HEK293 (cell line): ENCODE data around the gene DNAH8.

ENCODE experiments used
- CTCF ChIA-PET: fragments of 350-600 bp; formaldehyde crosslinking; extraction: SDS; loops from one replicate; lab custom pipeline; 2021; ENCODE audit warnings: antibody characterized with exemption; lab: Yijun Ruan, JAX
- POLR2A ChIA-PET: fragments of 300-600 bp; formaldehyde crosslinking; extraction: SDS; loops from one replicate; lab custom pipeline; 2020; ENCODE audit warnings: antibody characterized with exemption, inconsistent platforms; lab: Yijun Ruan, JAX
- H3K27ac ChIP-seq: fragments of 200-500 bp; sonication (Bioruptor generic); 2 replicates; pipeline ENCODE4 v1.5.1; 2014; ENCODE audit warnings: low read depth, low read length, control low read depth, inconsistent platforms; ENCODE audit errors: extremely low read depth
- H3K36me3 ChIP-seq, 2 experiments: fragments of 200-500 bp in 1 of 2; sonication (Bioruptor generic) in 1 of 2; 1 replicate in 1 of 2; 2 replicates in 1 of 2; pipeline ENCODE4 v1.5.1; 2014 to 2017; ENCODE audit warnings: inconsistent platforms in 2 of 2, low read length in 2 of 2; ENCODE audit not compliant: control insufficient read depth in 2 of 2, insufficient read depth in 1 of 2
- H3K4me1 ChIP-seq: fragments of 200-500 bp; sonication (Bioruptor generic); 2 replicates; pipeline ENCODE4 v1.5.1; 2014; ENCODE audit warnings: mild to moderate bottlenecking, low read length, inconsistent platforms; ENCODE audit not compliant: control insufficient read depth, insufficient read depth
- H3K4me3 ChIP-seq: 2 replicates; pipeline ENCODE4 v1.5.1; 2011; ENCODE audit warnings: low read depth, mild to moderate bottlenecking, control low read depth, low read length, moderate library complexity
- H3K9me3 ChIP-seq: fragments of 200-500 bp; sonication (Bioruptor generic); 2 replicates; pipeline ENCODE4 v1.5.1; 2014; ENCODE audit warnings: low read depth, low read length, inconsistent platforms; ENCODE audit not compliant: control insufficient read depth, insufficient read depth
- KLF9 ChIP-seq: fragments of 450-650 bp; formaldehyde crosslinking; IDR thresholded peaks from 2 replicates; pipeline ENCODE4 v1.5.1; 2016; ENCODE audit warnings: missing biosample characterization, missing genetic modification characterization, low read depth
- PRDM1 ChIP-seq: fragments of 450-650 bp; formaldehyde crosslinking; IDR thresholded peaks from 2 replicates; pipeline ENCODE4; 2016; ENCODE audit warnings: missing biosample characterization, missing genetic modification characterization
- RBAK ChIP-seq: fragments of 450-650 bp; formaldehyde crosslinking; IDR thresholded peaks from 2 replicates; pipeline ENCODE4 v1.5.1; 2016; ENCODE audit warnings: missing biosample characterization, missing genetic modification characterization
- REST ChIP-seq: fragments of 450-650 bp; formaldehyde crosslinking; IDR thresholded peaks from 2 replicates; pipeline ENCODE4 v1.5.1; 2016; ENCODE audit warnings: missing biosample characterization, missing genetic modification characterization
- ZBTB7A ChIP-seq: fragments of 450-650 bp; formaldehyde crosslinking; IDR thresholded peaks from 2 replicates; pipeline ENCODE4 v1.5.1; 2016; ENCODE audit warnings: low read depth, missing biosample characterization, missing genetic modification characterization
- ZFP69B ChIP-seq: fragments of 450-650 bp; formaldehyde crosslinking; IDR thresholded peaks from 2 replicates; pipeline ENCODE4 v1.5.1; 2016; ENCODE audit warnings: missing biosample characterization, missing genetic modification characterization
- ZNF155 ChIP-seq: fragments of 450-650 bp; formaldehyde crosslinking; IDR thresholded peaks from 2 replicates; pipeline ENCODE4 v1.5.1; 2016; ENCODE audit warnings: missing biosample characterization, missing genetic modification characterization
- ZNF18 ChIP-seq: fragments of 450-650 bp; formaldehyde crosslinking; IDR thresholded peaks from 2 replicates; pipeline ENCODE4 v1.5.1; 2016; ENCODE audit warnings: missing biosample characterization, missing genetic modification characterization
- ZNF19 ChIP-seq: fragments of 450-650 bp; formaldehyde crosslinking; IDR thresholded peaks from 2 replicates; pipeline ENCODE4; 2016; ENCODE audit warnings: missing biosample characterization, missing genetic modification characterization, low read depth
- ZNF211 ChIP-seq: fragments of 450-650 bp; formaldehyde crosslinking; IDR thresholded peaks from 2 replicates; pipeline ENCODE4 v1.5.1; 2016; ENCODE audit warnings: low read depth, missing biosample characterization, missing genetic modification characterization
- ZNF214 ChIP-seq: fragments of 450-650 bp; formaldehyde crosslinking; IDR thresholded peaks from 2 replicates; pipeline ENCODE4 v1.5.1; 2017; ENCODE audit warnings: missing biosample characterization, mild to moderate bottlenecking, missing genetic modification characterization, borderline replicate concordance
- ZNF23 ChIP-seq: fragments of 450-650 bp; formaldehyde crosslinking; IDR thresholded peaks from 2 replicates; pipeline ENCODE4 v1.5.1; 2016; ENCODE audit warnings: missing biosample characterization, missing genetic modification characterization, borderline replicate concordance
- ZNF266 ChIP-seq: fragments of 450-650 bp; formaldehyde crosslinking; IDR thresholded peaks from 2 replicates; pipeline ENCODE4 v1.5.1; 2016; ENCODE audit warnings: missing biosample characterization, missing genetic modification characterization, low read depth
- ZNF350 ChIP-seq: fragments of 450-650 bp; formaldehyde crosslinking; IDR thresholded peaks from 2 replicates; pipeline ENCODE4 v1.5.0; 2017; ENCODE audit warnings: missing biosample characterization, mild to moderate bottlenecking, missing genetic modification characterization
- ZNF423 ChIP-seq: fragments of 450-650 bp; formaldehyde crosslinking; IDR thresholded peaks from 2 replicates; pipeline ENCODE4 v1.5.1; 2016; ENCODE audit warnings: missing biosample characterization, missing genetic modification characterization
- ZNF510 ChIP-seq: fragments of 450-650 bp; formaldehyde crosslinking; IDR thresholded peaks from 2 replicates; pipeline ENCODE4 v1.5.1; 2018; ENCODE audit warnings: mild to moderate bottlenecking, missing genetic modification characterization, missing biosample characterization; ENCODE audit not compliant: insufficient replicate concordance
- ZNF561 ChIP-seq: fragments of 450-650 bp; IDR thresholded peaks from 2 replicates; pipeline ENCODE4 v1.5.1; 2018; ENCODE audit warnings: missing biosample characterization, missing genetic modification characterization, borderline replicate concordance
- ZNF776 ChIP-seq: fragments of 450-650 bp; formaldehyde crosslinking; IDR thresholded peaks from 2 replicates; pipeline ENCODE4 v1.5.0; 2017; ENCODE audit warnings: missing biosample characterization, missing genetic modification characterization, borderline replicate concordance
- ZNF837 ChIP-seq: fragments of 450-650 bp; formaldehyde crosslinking; IDR thresholded peaks from 2 replicates; pipeline ENCODE4 v1.5.1; 2016; ENCODE audit warnings: missing biosample characterization, missing genetic modification characterization
- ZSCAN23 ChIP-seq: fragments of 450-650 bp; formaldehyde crosslinking; IDR thresholded peaks from 2 replicates; pipeline ENCODE4 v1.5.1; 2016; ENCODE audit warnings: missing biosample characterization, missing genetic modification characterization
- TF ChIP-seq, protein P1 (sequence below): fragments of 450-650 bp; formaldehyde crosslinking; IDR thresholded peaks from 2 replicates; pipeline ENCODE4 v1.5.1; 2016; ENCODE audit warnings: missing biosample characterization, missing genetic modification characterization
- TF ChIP-seq, protein P2 (sequence below): fragments of 450-650 bp; formaldehyde crosslinking; IDR thresholded peaks from 2 replicates; pipeline ENCODE4 v1.5.1; 2016; ENCODE audit warnings: missing biosample characterization, missing genetic modification characterization
- TF ChIP-seq, protein P3 (sequence below): fragments of 450-650 bp; formaldehyde crosslinking; IDR thresholded peaks from 2 replicates; pipeline ENCODE4 v1.5.1; 2016; ENCODE audit warnings: missing biosample characterization, missing genetic modification characterization

DNAH8 gene

DNA sequence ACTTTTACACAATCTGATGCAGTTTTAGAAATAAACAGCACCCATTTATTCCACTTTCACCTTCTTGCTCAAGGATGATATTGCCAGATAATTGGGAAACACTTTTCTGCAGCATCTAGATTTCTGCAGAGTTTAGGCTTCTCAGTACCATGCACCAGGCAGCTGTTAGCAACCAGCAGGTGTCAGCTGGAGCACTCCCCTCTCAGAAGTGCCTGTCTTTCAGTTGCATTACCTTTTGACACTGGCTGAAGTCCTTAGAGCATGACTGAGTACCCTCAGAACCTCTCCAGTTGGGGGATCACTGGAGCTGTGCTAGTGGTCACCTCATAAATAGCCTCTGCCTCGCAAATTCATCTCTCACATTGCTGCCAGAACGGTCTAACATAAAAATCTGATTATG is 91.2 kb downstream of the DNAH8 start (continued):
- TF ChIP-seq PRDM1 (tag by site-specific recombination), result no peak
- TF ChIP-seq ZNF423, result no peak
- TF ChIP-seq, protein P1, sequence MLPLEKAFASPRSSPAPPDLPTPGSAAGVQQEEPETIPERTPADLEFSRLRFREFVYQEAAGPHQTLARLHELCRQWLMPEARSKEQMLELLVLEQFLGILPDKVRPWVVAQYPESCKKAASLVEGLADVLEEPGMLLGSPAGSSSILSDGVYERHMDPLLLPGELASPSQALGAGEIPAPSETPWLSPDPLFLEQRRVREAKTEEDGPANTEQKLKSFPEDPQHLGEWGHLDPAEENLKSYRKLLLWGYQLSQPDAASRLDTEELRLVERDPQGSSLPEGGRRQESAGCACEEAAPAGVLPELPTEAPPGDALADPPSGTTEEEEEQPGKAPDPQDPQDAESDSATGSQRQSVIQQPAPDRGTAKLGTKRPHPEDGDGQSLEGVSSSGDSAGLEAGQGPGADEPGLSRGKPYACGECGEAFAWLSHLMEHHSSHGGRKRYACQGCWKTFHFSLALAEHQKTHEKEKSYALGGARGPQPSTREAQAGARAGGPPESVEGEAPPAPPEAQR (tag by site-specific recombination), result no peak

DNA sequence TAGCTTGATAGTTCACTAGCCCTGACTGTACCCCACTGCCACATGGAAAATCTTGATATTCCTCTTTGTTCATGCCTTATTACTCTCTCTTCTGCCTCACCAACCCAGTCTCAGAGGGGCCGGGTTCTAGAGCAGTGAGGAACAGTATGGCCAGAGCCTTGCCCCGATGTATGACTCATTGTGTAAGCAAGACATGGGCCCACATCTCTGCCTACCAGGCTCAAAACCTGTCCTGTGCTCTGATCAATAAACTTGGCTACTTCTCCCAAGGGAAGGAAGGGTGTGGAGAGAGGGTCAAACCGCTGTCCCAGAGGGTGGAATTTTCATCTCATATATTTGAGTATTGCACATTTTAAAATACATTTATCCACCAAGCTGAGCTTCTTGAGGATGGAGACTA is 91.7 kb downstream of the DNAH8 start:
- Histone ChIP-seq H3K9me3 (no peaks in the 10 kb centered on the region), H3K36me3 (no peaks in the 10 kb centered on the region), H3K4me1 (no peaks in the 10 kb centered on the region), H3K27ac (no peak overlapping the region), H3K4me3 (no peak overlapping the region)
- no peak for TF ChIP-seq ZNF155 (tag by site-specific recombination)
- peak; percentile 79; the same call in 1 of the 2 replicates for TF ChIP-seq ZFP69B
- TF ChIP-seq ZNF510, result no peak
- TF ChIP-seq ZNF266 (tag by site-specific recombination), result no peak
- TF ChIP-seq ZNF837 (tag by site-specific recombination), result no peak
- TF ChIP-seq ZNF350 (tag by site-specific recombination), result no peak
- TF ChIP-seq ZBTB7A (tag by site-specific recombination), result no peak
- no peak for TF ChIP-seq ZNF19 (tag by site-specific recombination)
- no peak for TF ChIP-seq RBAK (tag by site-specific recombination)
- no peak for TF ChIP-seq REST
- TF ChIP-seq ZNF776 (tag by site-specific recombination), result no peak
- no peak for TF ChIP-seq ZNF561
- TF ChIP-seq, protein P2, sequence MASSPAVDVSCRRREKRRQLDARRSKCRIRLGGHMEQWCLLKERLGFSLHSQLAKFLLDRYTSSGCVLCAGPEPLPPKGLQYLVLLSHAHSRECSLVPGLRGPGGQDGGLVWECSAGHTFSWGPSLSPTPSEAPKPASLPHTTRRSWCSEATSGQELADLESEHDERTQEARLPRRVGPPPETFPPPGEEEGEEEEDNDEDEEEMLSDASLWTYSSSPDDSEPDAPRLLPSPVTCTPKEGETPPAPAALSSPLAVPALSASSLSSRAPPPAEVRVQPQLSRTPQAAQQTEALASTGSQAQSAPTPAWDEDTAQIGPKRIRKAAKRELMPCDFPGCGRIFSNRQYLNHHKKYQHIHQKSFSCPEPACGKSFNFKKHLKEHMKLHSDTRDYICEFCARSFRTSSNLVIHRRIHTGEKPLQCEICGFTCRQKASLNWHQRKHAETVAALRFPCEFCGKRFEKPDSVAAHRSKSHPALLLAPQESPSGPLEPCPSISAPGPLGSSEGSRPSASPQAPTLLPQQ (tag by site-specific recombination), result peak; percentile 75
- TF ChIP-seq ZNF18 (tag by site-specific recombination), result no peak
- ChIA-PET CTCF (interaction anchor here (0.8 kb wide), 1 partner anchor 106 kb away, joined by 3 read pairs; no protein-coding TSS in a partner anchor), POLR2A (interaction anchor here (0.6 kb wide), 1 partner anchor 12 kb away, joined by 3 read pairs; no protein-coding TSS in a partner anchor)

GRCh38 chr6:38808039-38808438 is 92.9 kb downstream of the DNAH8 start:
- CTCF ChIA-PET, result no interaction called here
- H3K4me3 ChIP-seq, result no peak overlapping the region
- POLR2A ChIA-PET, result no interaction called here
- peaks cover 5% of the 10 kb centered on the region; the same call in 1 of the 2 replicates for H3K4me1 ChIP-seq
- no peaks in the 10 kb centered on the region for H3K9me3 ChIP-seq
- H3K27ac ChIP-seq, result no peak overlapping the region
- no peaks in the 10 kb centered on the region for H3K36me3 ChIP-seq
- TF ChIP-seq, protein P1 (tag by site-specific recombination), result no peak
- TF ChIP-seq, protein P3, sequence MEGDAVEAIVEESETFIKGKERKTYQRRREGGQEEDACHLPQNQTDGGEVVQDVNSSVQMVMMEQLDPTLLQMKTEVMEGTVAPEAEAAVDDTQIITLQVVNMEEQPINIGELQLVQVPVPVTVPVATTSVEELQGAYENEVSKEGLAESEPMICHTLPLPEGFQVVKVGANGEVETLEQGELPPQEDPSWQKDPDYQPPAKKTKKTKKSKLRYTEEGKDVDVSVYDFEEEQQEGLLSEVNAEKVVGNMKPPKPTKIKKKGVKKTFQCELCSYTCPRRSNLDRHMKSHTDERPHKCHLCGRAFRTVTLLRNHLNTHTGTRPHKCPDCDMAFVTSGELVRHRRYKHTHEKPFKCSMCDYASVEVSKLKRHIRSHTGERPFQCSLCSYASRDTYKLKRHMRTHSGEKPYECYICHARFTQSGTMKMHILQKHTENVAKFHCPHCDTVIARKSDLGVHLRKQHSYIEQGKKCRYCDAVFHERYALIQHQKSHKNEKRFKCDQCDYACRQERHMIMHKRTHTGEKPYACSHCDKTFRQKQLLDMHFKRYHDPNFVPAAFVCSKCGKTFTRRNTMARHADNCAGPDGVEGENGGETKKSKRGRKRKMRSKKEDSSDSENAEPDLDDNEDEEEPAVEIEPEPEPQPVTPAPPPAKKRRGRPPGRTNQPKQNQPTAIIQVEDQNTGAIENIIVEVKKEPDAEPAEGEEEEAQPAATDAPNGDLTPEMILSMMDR (tag by site-specific recombination), result no peak
- TF ChIP-seq ZSCAN23 (tag by site-specific recombination), result no peak
- TF ChIP-seq ZNF23, result no peak
- peak; percentile 60; the same call in 1 of the 2 replicates for TF ChIP-seq ZNF211 (tag by site-specific recombination)
- TF ChIP-seq ZNF214 (tag by site-specific recombination), result no peak
- no peak for TF ChIP-seq KLF9 (tag by site-specific recombination)
